T-helper 2 cell treated with Interferon-gamma antibody and Interleukin-4, amounts not matched to agents 5 μg/mL and 100 μg/mL, for 36 hours (primary cell): ENCODE results near the gene GFRA1.
"Not testable (repeated sequence)": the region's sequence is repeated elsewhere in the genome, so short reads cannot be mapped to it uniquely, and the experiment has no call there.

Experiments used
- DNase-seq: peaks from one replicate; pipeline ENCODE4 v3.0.0; 2021; ENCODE audit warnings: low spot score
- H3K27ac Mint-ChIP-seq: one replicate; pipeline ENCODE4 v1.8.0; 2021; ENCODE audit warnings: mild to moderate bottlenecking, mixed read lengths
- H3K27me3 Mint-ChIP-seq: one replicate; pipeline ENCODE4 v1.8.0; 2021; ENCODE audit warnings: low read depth, mixed read lengths
- H3K36me3 Mint-ChIP-seq: one replicate; pipeline ENCODE4 v1.8.0; 2021; ENCODE audit warnings: low read depth, mixed read lengths
- H3K4me1 Mint-ChIP-seq: one replicate; pipeline ENCODE4 v1.8.0; 2021; ENCODE audit warnings: low read depth, mixed read lengths
- H3K4me3 Mint-ChIP-seq: one replicate; pipeline ENCODE4 v1.8.0; 2022; ENCODE audit warnings: mild to moderate bottlenecking, moderate library complexity, mixed read lengths
- H3K9me3 Mint-ChIP-seq: one replicate; pipeline ENCODE4 v1.8.0; 2021; ENCODE audit warnings: mixed read lengths

Gene GFRA1

DNA sequence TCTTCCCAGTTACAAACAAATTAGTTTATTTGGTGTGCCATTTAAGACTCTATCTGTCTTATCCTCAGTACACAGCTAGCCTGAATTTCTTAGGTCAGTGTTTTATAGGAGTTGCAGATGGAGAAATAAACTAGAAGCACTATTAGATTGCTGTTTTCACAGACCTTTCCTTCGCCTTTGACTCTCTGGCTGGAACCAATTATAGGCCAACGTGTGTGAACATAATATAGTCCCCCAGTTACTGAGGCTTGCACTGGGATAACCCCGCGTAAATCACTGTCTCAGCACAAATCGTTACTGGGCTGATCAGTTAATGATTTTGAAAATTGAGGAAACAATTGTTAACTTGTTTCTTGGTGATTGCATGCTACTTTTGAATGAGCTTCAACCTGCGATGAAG, 233.4 kb downstream of the GFRA1 start:
- no peaks in the 10 kb centered on the region for H3K27me3 Mint-ChIP-seq
- H3K9me3 Mint-ChIP-seq, result peaks cover 8% of the 10 kb centered on the region
- no peaks in the 10 kb centered on the region for H3K4me1 Mint-ChIP-seq
- no peak overlapping the region for H3K27ac Mint-ChIP-seq
- H3K36me3 Mint-ChIP-seq, result no peaks in the 10 kb centered on the region
- no peak overlapping the region for H3K4me3 Mint-ChIP-seq
- no peak for DNase-seq

DNA sequence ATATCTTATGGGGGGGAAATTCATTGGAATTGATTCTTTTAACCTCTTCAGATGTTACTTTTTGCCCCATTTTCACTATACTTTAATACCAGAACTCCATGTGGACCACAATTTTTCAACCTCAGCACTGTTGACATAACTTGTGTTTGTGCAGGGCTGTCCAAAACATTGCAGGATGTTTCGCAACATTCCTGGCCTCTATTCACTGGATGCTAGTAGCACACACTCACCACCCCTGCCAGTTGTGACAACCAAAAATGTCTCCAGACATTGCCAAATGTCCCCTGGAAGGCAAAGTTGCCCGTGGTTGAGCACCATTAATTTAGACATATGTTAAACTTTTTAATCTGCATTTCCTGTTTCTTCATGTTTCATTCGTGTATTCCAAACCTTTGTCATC, 234.7 kb downstream of the GFRA1 start:
- Mint-ChIP-seq H3K27me3 (no peaks in the 10 kb centered on the region), H3K9me3 (peaks cover 15% of the 10 kb centered on the region), H3K4me3 (no peak overlapping the region), H3K4me1 (no peaks in the 10 kb centered on the region), H3K36me3 (no peaks in the 10 kb centered on the region), H3K27ac (no peak overlapping the region)
- DNase-seq, result no peak

DNA sequence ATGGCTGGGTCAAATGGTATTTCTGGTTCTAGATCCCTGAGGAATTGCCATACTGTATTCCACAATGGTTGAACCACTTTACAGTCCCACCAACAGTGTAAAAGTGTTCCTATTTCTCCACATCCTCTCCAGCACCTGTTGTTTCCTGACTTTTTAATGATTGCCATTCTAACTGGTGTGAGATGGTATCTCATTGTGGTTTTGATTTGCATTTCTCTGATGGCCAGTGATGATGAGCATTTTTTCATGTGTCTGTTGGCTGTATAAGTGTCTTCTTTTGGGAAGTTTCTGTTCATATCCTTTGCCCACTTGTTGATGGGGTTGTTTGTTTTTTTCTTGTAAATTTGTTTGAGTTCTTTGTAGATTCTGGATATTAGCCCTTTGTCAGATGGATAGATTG, 237.6 kb downstream of the GFRA1 start:
- not testable (repeated sequence) for H3K27me3 Mint-ChIP-seq, H3K4me3 Mint-ChIP-seq, DNase-seq, H3K36me3 Mint-ChIP-seq, H3K27ac Mint-ChIP-seq, H3K4me1 Mint-ChIP-seq
- peaks cover 26% of the 10 kb centered on the region for H3K9me3 Mint-ChIP-seq

DNA sequence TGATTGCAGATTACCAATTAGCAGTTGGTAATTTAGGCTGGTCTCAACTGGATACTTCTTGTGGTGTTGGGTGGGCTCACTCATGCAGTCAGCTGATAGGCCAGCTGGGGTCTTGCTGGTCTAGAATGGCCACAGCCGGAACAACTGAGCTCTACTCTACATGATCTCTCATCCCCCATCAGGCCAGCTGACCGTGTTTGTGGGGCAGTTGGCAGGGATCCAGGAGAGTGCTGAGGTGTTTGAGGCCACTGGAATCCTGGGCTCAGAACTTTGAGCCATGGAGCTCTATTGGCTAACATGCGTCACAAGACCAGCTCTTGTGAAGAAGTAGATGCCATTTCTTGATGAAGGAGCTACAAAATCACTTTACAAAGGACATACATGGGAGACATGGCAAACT, 242.4 kb downstream of the GFRA1 start:
- no peaks in the 10 kb centered on the region for H3K36me3 Mint-ChIP-seq
- DNase-seq, result no peak
- peaks cover 40% of the 10 kb centered on the region for H3K9me3 Mint-ChIP-seq
- no peaks in the 10 kb centered on the region for H3K4me1 Mint-ChIP-seq
- no peak overlapping the region for H3K4me3 Mint-ChIP-seq
- no peak overlapping the region for H3K27ac Mint-ChIP-seq
- H3K27me3 Mint-ChIP-seq, result no peaks in the 10 kb centered on the region

DNA sequence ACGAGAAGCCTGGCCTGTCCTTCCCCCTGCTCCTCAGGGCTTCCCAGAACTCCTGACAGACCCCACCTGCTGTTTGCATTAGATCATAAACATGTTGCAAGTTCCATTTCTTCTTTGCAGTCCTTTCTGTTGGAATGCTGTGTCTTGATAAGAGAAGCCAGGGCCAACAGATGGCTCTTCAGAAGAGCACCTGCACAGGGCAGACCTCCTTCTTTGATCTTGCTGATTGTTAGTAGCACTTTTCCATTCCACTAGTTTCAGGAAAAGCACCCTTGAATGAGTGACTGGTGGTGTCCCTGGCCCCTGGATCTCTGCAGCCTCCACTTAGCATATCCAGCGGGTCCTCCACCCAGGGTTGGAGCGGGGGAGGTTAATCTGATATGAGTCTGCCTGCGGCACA, 243.2 kb downstream of the GFRA1 start:
- Mint-ChIP-seq H3K27ac (no peak overlapping the region), H3K36me3 (no peaks in the 10 kb centered on the region), H3K9me3 (peaks cover 44% of the 10 kb centered on the region), H3K4me1 (no peaks in the 10 kb centered on the region), H3K4me3 (no peak overlapping the region), H3K27me3 (no peaks in the 10 kb centered on the region)
- DNase-seq, result no peak

DNA sequence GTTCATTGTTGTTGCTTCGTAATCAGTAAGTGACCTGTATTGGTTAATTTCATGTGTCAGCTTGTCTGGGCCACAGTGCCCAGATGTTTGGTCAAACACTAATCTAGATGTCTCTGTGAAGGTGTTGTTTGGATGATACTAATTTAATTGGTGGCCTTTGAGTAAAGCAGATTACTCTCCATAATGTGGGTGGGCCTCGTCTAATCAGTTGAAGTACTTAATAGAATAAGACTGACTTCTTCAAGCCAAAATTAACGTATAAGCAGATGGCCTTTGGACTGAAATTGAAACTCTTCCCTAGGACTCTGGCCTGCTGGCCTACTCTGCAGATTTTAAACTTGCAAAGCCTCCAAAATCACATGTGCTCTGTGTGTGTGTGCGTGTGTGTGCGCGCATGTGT, 245.7 kb downstream of the GFRA1 start:
- no peak overlapping the region for H3K27ac Mint-ChIP-seq
- no peak overlapping the region for H3K4me3 Mint-ChIP-seq
- no peaks in the 10 kb centered on the region for H3K27me3 Mint-ChIP-seq
- no peak for DNase-seq
- no peaks in the 10 kb centered on the region for H3K4me1 Mint-ChIP-seq
- H3K9me3 Mint-ChIP-seq, result peaks cover 31% of the 10 kb centered on the region
- H3K36me3 Mint-ChIP-seq, result no peaks in the 10 kb centered on the region

DNA sequence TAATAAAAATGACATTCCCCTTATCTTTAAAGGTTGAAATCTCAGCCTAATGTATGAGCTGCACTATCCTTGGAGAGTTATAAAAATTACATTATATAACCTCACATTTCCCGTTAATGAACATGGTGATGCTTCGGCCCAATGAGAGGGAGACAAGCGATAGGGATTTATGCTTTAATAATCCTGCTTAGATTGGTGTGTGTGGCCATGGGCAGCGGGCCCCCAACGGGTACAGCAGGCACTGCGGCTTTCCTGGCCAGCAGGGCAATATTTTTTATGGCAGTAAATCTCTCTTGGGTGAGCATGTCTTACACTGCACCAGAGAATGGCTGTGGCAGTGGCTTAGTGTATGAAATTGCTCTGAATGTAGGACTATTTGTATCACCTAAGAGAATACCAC, 246.3 kb downstream of the GFRA1 start:
- no peak overlapping the region for H3K4me3 Mint-ChIP-seq
- DNase-seq, result no peak
- no peak overlapping the region for H3K27ac Mint-ChIP-seq
- no peaks in the 10 kb centered on the region for H3K4me1 Mint-ChIP-seq
- no peaks in the 10 kb centered on the region for H3K27me3 Mint-ChIP-seq
- H3K36me3 Mint-ChIP-seq, result no peaks in the 10 kb centered on the region
- H3K9me3 Mint-ChIP-seq, result peaks cover 27% of the 10 kb centered on the region

DNA sequence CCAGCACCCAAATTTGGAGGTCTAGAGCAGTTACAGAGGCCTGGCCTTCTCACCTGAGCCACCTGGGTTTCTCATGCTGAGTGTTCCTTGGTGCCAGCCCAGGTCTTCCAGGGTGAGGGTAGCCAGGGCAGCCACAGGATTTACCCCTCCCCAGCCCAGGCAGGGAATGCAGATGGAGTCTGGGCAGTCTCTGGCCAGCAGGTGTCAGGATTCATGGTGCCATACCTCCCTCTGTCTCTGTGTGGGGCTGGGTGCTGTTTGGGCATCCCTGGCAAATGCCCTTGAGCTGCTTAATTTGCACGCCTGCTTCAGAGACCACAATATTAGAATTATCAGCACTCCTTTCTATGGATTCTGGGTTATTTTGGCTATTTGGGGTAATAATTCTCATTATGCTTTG, 246.7 kb downstream of the GFRA1 start:
- Mint-ChIP-seq H3K4me3 (no peak overlapping the region), H3K9me3 (peaks cover 23% of the 10 kb centered on the region), H3K27me3 (no peaks in the 10 kb centered on the region), H3K27ac (no peak overlapping the region), H3K4me1 (no peaks in the 10 kb centered on the region), H3K36me3 (no peaks in the 10 kb centered on the region)
- DNase-seq, result no peak

DNA sequence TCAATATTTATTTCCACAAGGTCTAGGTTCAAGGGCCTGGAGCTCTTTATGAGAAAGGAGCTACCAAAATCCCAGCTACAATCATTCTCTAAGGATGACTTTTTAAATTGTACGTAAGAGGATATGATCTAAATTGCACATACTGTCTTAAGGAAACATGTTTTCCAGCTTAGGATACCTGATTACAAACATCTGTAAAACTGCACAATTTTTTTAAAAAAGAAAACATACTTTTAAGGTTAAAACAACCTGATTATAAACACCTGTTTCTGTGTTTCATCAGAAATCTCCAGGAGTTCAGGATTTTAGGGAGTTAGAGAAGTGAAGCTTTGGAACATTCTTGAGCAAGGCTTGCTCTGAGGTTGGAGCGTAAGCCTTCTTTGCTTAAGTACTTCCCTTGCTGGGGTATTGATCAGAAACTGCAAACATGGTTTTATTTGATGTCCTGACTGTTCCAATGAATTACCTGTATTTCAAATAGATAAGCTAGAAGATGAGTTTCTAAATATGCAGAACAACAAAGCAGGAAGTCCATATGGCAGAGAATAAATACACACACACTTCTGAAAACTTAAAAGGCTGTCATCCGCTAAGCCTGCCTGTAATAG, 248.6 kb downstream of the GFRA1 start:
- no peak overlapping the region for H3K27ac Mint-ChIP-seq

DNA sequence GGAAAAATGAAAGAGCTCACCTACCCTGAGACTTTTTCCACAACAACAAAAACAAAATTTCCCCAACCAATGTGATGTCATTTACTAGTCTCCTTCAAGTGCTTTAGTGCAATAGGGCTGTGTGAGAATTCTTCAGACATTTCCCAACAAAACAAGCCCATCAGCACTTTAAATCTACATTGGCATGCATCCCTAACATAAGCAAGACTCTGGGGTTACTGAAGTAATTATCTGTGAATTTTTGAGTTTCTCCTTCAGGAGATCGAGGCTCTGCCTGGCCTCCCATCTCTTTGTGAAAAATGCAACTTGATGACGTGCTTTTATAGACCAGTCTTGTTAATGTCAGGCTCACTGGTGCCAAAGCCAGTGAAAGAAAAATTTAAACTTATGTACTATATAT, 255.6 kb downstream of the GFRA1 start:
- Mint-ChIP-seq H3K36me3 (no peaks in the 10 kb centered on the region), H3K27me3 (no peaks in the 10 kb centered on the region), H3K4me1 (no peaks in the 10 kb centered on the region), H3K27ac (no peak overlapping the region), H3K9me3 (no peaks in the 10 kb centered on the region), H3K4me3 (no peak overlapping the region)
- no peak for DNase-seq

More for the DNA sequence above, 248.6 kb downstream of the GFRA1 start:
- DNase-seq, result no peak
- Mint-ChIP-seq H3K4me3 (no peak overlapping the region), H3K9me3 (peaks cover 15% of the 10 kb centered on the region), H3K27me3 (no peaks in the 10 kb centered on the region), H3K36me3 (no peaks in the 10 kb centered on the region), H3K4me1 (no peaks in the 10 kb centered on the region)

DNA sequence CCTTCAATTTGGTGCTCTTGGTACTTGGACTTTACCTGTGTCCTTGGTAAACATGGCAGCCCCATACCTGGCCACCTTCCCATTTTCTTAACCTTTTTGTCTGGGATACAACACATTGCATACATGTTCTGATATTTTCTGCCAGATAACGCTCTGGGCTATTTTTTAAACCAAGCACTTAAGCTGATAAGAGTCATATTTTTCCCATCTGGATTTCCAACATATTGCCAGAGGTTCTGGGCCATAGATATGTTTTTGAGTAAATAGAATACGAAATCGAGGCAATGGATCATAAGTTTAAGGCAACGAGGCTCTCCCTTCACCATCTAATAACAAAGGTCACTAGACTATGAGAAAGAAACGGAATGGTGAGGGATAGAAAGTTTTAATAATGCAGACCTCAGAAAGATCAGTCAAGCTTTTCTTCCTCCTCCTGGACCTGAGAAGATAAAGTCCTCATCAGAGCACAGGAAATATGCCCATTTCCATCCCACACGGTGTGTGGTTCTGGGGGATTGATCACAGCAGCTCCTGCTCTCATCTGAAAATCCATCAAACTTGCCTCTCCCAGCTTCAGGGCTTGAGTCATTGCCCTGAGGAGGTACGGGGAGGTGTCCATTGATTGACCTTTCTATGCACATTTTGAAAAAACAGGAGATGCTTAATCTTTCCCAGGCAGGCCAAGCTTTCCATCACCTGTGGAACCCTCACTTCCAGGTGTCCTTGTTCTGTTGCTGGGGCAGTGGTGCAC, 257.2 kb downstream of the GFRA1 start:
- H3K4me3 Mint-ChIP-seq, result no peak overlapping the region
- H3K27me3 Mint-ChIP-seq, result no peaks in the 10 kb centered on the region
- H3K4me1 Mint-ChIP-seq, result no peaks in the 10 kb centered on the region
- no peak for DNase-seq
- H3K27ac Mint-ChIP-seq, result no peak overlapping the region
- H3K9me3 Mint-ChIP-seq, result no peaks in the 10 kb centered on the region
- no peaks in the 10 kb centered on the region for H3K36me3 Mint-ChIP-seq

DNA sequence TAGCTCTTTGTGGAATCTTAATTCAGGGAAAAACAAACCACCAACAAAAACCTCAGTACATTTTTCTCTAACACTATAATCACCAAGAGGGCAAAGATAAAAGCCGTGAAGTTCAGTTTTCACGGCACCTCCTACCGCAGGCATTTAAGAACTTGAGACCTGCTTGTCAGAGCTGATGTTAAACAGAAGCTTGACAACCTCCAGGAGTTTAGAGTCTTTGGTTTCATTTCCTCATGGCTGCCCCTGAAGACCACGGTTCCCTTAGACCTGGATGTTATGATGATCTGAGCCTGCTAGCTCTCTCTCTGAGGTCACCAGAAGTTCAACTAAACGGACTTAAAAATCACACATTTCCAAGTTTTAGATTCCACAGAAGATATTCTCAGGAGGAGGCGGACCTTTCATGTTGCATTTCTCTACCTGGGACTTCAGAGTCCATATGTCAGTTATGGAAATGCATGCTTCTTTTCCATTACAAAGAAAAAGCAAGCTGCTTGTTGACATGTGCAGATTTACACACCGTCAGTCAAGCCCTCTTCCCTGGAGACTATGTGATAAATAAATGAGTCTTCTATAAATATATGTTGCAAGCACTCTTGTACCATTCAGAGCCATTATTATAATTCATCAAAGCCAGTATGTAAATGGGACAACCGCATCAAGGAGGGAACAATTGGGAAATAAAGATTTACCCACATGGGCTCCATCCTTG, 258.0 kb downstream of the GFRA1 start:
- no peaks in the 10 kb centered on the region for H3K9me3 Mint-ChIP-seq
- no peaks in the 10 kb centered on the region for H3K27me3 Mint-ChIP-seq
- no peaks in the 10 kb centered on the region for H3K36me3 Mint-ChIP-seq
- no peaks in the 10 kb centered on the region for H3K4me1 Mint-ChIP-seq
- no peak overlapping the region for H3K27ac Mint-ChIP-seq
- H3K4me3 Mint-ChIP-seq, result no peak overlapping the region
- DNase-seq, result no peak

DNA sequence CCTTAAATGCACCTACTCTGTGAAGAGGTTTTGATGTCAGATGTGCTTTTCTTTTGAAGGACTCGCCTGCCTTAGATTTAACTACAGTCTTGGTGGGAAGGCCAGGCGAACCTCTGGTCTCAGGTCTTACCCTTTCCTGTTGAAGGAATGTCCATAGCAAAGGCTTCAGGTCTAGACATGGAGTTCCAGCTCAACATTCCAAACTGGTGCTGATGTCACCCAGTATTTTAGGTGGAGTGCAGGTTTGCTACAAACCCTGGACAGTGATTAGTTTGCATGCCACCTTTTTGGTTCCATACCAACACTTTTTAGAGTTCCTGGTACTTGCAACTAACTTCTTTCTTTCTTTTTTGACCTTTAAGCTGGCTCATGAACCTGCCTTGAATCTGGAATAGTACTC, 258.7 kb downstream of the GFRA1 start:
- no peak for DNase-seq
- Mint-ChIP-seq H3K36me3 (no peaks in the 10 kb centered on the region), H3K4me3 (no peak overlapping the region), H3K27ac (no peak overlapping the region), H3K27me3 (no peaks in the 10 kb centered on the region), H3K4me1 (no peaks in the 10 kb centered on the region), H3K9me3 (no peaks in the 10 kb centered on the region)

DNA sequence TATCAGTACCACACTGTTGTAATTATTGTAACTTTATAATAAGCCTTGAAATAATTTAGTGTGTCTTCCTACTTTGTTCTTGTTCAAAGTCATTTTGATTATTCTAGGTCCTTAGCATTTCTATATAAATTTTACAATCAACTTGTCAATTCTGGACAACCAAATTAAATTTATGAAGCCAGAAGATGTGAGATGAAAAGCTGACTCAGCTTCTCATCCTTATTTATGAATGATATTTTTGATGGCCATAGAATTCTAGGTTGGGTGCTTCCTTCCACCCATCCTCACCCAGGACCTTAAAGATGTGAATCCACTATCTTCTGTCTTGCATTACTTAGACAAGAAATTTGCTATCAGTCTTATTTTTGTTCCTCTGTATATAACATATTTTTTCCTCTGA, 261.1 kb downstream of the GFRA1 start:
- Mint-ChIP-seq H3K27me3 (no peaks in the 10 kb centered on the region), H3K9me3 (no peaks in the 10 kb centered on the region), H3K36me3 (no peaks in the 10 kb centered on the region), H3K4me1 (no peaks in the 10 kb centered on the region), H3K27ac (no peak overlapping the region), H3K4me3 (no peak overlapping the region)
- no peak for DNase-seq
